ENCODE measurements around the gene PSKH1. TPM values are rescaled to one million over a fixed set of nuclear protein-coding genes. Genes with fewer than 3 reads are reported as not detected.
A peak's percentile ranks its signal among the peaks of the same experiment; 100 is the strongest.

The PSKH1 gene
- total and polyA plus RNA-seq, 5 experiments from 2014 or later, result 20.8 to 34.5 (median 26.6) TPM

DNA sequence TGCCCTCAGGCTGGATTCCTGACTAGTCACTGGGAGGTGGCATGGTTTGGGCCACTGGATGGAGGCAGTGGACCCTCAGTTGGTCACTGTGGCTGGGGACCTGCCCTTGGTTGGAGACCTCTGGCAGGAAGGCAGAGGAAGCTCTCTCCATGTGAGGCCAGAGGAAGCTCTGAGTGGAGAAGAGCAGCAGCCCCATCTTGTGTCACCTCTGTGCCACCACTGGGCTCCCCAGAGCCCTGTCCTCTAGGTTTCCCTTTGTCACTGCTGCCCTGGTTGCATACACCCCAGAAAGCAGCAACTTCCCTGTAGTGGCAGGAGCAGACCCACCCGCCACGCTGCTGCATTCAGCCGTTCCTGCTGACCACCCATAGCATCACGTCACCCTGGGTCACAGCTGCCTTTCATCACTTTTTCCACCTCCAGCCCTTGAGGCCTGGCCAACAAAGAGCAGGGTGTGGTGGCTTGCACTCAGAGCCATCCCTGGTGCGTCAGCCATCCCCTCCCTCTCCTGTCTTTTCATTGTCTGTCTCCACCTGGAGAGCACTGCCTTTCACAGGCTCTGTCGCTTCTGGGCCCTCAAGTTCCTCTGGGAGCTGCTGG lies 26.7 kb downstream of the PSKH1 start:
- POLR2A ChIA-PET, result interaction anchor here (1.6 kb wide), 1 partner anchor 16 kb away, joined by 4 read pairs; no protein-coding TSS in a partner anchor
- Mint-ChIP-seq H3K4me1 (peaks cover 27 to 47% (median 30%) of the 10 kb centered on the region in 4 donors), H3K4me3 (no peak overlapping the region), H3K9me3 (no peaks in the 10 kb centered on the region), H3K27ac (peak overlapping the region in 2 of 10 donors; percentile 29 to 51), H3K27me3 (no peaks in the 10 kb centered on the region), H3K36me3 (peaks cover 0 to 21% (median 0%) of the 10 kb centered on the region in 3 donors)
- DNase-seq (peak in 1 of 10 donors; percentile 31), ATAC-seq (no peak)

DNA sequence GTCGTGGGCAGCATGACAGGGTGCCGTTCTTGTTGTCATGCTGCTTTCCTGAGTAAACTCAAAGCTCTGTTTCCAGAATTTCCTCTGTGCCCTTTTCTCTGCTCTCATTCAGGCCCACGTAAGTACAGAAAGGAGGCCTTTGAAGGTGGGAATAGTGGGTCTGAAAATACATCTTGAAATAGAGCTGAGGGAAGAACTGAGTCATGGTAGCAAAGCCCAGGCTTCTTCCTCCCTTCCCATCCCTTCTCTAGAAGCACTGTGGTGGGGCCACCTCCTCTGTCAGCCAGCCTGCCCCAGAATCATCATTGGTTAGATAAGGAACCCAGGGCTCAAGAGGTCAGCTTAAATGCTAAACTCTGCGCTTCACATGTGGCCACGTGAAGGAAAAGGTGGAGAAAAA lies 29.2 kb downstream of the PSKH1 start:
- ATAC-seq, result no peak
- Mint-ChIP-seq H3K4me3 (no peak overlapping the region), H3K4me1 (peaks cover 14 to 32% (median 23%) of the 10 kb centered on the region in 4 donors), H3K27me3 (no peaks in the 10 kb centered on the region), H3K27ac (peak overlapping the region in 5 of 10 donors; percentile 22 to 44 (median 37)), H3K9me3 (no peaks in the 10 kb centered on the region), H3K36me3 (peaks cover 0 to 7% (median 0%) of the 10 kb centered on the region in 3 donors)
- DNase-seq, result no peak
- POLR2A ChIA-PET, result interaction anchor here (1.0 to 1.2 kb wide), 2 partner anchors 8 to 13 kb away, joined by 3 to 4 read pairs; no protein-coding TSS in a partner anchor

DNA sequence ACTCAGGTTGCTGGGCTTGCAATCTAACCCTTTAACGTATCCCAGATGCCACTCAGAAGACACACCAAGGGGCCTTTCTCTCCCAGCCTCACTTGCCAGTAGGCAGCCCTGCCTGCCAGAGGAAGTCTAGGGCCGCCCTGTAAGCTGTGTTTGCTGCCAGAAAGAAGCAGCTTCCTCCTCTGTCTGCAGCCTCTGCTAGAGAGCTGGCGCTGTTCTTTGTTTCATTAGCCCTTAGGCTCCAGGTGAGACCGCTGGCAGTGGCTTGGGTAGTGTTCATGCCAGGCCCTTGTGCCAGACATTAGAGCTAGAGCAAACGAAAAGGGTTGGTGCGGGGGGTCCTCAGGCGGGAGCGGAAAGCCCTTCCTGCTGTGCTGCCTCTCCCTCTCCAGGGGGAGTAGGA lies 29.7 kb downstream of the PSKH1 start:
- ATAC-seq (no peak), DNase-seq (no peak)
- Mint-ChIP-seq H3K9me3 (no peaks in the 10 kb centered on the region), H3K4me3 (no peak overlapping the region), H3K36me3 (peaks cover 0 to 3% (median 0%) of the 10 kb centered on the region in 3 donors), H3K27me3 (no peaks in the 10 kb centered on the region), H3K4me1 (peaks cover 9 to 26% (median 18%) of the 10 kb centered on the region in 4 donors), H3K27ac (peak overlapping the region in 1 of 10 donors; percentile 31)
- POLR2A ChIA-PET, result interaction anchor here (0.6 to 1.2 kb wide), 3 partner anchors 8 to 364 kb away, joined by 3 to 4 read pairs (median 3); no protein-coding TSS in a partner anchor

DNA sequence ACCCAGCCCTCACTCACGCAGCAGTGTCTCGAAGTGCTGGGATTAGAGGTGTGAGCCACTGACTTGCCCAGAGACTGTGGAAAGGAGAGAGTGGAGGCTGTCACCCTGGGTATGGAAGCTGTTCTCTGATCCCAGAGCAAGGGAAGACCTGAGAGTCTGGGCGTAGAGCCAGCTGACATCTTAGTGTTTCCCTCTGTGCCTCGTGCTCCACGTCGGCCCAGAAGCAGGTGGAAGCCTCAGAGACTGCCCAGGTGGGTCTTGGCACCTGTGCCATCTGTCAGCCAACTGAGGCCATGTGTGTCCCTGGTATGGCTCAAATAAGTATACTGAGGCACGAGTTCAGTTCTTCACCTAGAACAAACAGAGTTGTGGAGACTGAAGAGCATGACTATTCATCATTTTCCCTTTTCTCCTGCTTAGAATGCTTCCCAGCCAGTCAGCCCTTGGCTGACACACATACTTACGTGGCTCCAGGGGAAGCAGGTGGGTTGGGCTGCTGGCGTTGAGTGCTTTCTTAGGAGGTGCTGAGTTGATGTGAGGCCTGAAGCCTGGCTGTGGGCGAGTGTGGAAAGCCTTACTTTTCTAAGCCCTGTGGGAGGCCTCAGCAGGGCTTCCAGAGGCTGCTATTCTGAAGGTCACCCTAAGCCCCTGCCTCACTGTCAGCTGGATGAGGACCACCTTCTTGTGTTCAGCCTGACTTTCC lies 30.5 kb downstream of the PSKH1 start:
- Mint-ChIP-seq H3K27me3 (no peaks in the 10 kb centered on the region), H3K9me3 (no peaks in the 10 kb centered on the region), H3K36me3 (peaks cover 0 to 5% (median 0%) of the 10 kb centered on the region in 3 donors), H3K4me3 (no peak overlapping the region), H3K27ac (peak overlapping the region in 3 of 10 donors; percentile 17 to 31 (median 27)), H3K4me1 (peaks cover 14 to 23% (median 16%) of the 10 kb centered on the region in 4 donors)
- DNase-seq (no peak), ATAC-seq (no peak)
- POLR2A ChIA-PET, result interaction anchor here (0.6 to 1.4 kb wide), 2 partner anchors 12 to 364 kb away, joined by 3 to 8 read pairs; no protein-coding TSS in a partner anchor

DNA sequence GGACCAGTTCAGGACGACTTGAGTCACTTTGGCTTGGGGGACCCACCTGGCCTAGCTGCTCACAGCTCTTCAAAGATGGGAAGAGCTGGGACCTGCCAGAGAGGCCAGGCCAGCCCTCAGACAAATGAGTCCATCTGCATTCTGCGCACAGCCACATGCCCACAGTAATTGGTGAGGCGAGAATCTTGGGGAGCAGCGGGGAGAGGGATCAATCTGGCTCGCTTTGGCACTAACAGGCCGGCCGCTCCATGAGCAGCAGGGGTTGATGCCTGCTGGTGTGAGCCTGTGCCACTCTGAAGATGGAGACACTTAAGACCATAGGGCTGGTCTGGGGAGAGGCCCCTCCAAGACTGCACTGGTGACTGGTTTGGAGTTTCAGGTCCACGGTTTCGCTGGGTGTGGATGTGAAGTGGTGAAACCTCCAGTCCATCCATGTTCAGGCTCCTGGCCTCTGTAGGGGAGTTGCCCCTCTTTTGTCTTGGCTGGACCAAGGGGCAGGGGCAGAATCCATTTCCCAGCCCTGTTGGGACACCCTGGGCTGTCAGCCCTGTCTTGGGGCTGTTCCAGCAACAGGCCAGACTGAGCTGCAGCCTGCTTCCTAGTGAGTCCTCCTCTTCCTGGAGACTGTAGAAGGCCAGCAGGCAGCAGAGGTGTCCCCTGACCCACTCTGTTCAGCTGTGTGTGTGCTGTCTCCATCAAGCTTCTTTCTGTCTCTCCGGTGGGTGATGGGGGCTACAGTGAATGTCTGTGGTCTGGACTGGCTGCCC lies 31.3 kb downstream of the PSKH1 start:
- Mint-ChIP-seq H3K27ac (peak overlapping the region in 4 of 10 donors; percentile 4 to 49 (median 18)), H3K9me3 (no peaks in the 10 kb centered on the region), H3K36me3 (peaks cover 0 to 5% (median 0%) of the 10 kb centered on the region in 3 donors), H3K27me3 (no peaks in the 10 kb centered on the region), H3K4me1 (peaks cover 14 to 18% (median 16%) of the 10 kb centered on the region in 4 donors), H3K4me3 (no peak overlapping the region)
- no peak for DNase-seq
- ATAC-seq, result no peak
- POLR2A ChIA-PET, result interaction anchor here (0.5 to 1.4 kb wide), 3 partner anchors 11 to 29 kb away, joined by 3 to 8 read pairs (median 4); no protein-coding TSS in a partner anchor

DNA sequence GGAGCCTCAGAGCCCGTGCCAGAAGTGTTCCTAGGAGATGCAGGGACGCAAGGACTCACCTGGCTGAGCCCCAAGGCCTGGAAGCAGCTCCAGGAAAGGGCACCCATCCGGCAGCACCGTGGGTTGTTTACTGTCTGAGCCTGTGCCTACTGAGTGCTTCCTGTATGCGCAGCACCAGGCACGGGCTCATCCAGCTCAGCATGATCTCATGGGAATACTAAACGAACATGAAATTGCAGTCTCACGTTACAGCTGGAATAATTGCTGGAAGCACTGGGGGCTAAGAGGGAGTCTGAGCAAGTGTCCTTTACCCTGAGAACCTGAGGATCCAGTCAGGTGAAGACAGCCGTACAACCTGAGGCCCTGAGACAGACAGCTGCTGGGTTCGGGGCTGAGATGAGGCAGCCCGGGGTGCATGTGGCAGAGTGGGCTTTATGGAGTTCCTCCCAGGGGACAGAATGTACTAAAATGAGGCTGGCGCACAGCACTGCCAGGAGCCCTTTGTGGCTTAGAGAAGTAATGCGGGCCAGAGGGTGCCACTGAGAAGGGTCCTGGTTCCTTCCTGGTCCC lies 33.2 kb downstream of the PSKH1 start:
- Mint-ChIP-seq H3K4me1 (peaks cover 10 to 18% (median 15%) of the 10 kb centered on the region in 4 donors), H3K27ac (peak overlapping the region in 4 of 10 donors; percentile 33 to 69 (median 49)), H3K27me3 (no peaks in the 10 kb centered on the region), H3K36me3 (peaks cover 0 to 9% (median 0%) of the 10 kb centered on the region in 3 donors), H3K9me3 (no peaks in the 10 kb centered on the region), H3K4me3 (no peak overlapping the region)
- ATAC-seq, result no peak
- DNase-seq, result no peak
- POLR2A ChIA-PET, result interaction anchor here (0.9 to 1.0 kb wide), 2 partner anchors 9 to 66 kb away, joined by 3 to 6 read pairs; no protein-coding TSS in a partner anchor

DNA sequence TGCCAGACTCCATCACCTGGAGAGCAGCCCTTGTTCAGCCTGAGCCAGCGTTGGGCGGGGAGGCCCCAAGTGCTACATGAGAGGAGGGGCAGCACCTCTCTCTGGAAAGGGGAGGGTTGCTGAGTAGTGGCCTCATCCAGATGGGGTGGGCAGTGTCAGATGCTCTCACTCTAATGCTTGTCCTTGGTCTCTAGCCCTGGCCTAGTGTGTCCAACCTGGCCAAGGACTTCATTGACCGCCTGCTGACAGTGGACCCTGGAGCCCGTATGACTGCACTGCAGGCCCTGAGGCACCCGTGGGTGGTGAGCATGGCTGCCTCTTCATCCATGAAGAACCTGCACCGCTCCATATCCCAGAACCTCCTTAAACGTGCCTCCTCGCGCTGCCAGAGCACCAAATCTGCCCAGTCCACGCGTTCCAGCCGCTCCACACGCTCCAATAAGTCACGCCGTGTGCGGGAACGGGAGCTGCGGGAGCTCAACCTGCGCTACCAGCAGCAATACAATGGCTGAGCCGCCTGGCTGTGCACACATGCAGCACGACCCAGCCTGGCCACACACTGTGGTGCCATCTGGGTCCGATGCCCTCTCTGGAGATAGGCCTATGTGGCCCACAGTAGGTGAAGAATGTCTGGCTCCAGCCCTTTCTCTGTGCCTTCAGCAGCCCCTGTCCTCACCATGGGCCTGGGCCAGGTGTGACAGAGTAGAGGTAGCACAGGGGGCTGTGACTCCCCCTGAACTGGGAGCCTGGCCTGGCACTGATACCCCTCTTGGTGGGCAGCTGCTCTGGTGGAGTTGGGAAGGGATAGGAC lies 34.3 kb downstream of the PSKH1 start:
- no peaks in the 10 kb centered on the region for H3K27me3 Mint-ChIP-seq
- H3K27ac Mint-ChIP-seq, result peak overlapping the region in 1 of 10 donors; percentile 77
- ATAC-seq, result no peak
- H3K36me3 Mint-ChIP-seq, result peaks cover 0 to 9% (median 0%) of the 10 kb centered on the region in 3 donors
- POLR2A ChIA-PET, result interaction anchor here (0.6 to 1.5 kb wide), 3 partner anchors 9 to 84 kb away, joined by 4 to 5 read pairs (median 4); partner anchors contain the start of genes LCAT and PSMB10
- no peak for DNase-seq
- no peak overlapping the region for H3K4me3 Mint-ChIP-seq
- peaks cover 8 to 13% (median 10%) of the 10 kb centered on the region in 4 donors for H3K4me1 Mint-ChIP-seq
- H3K9me3 Mint-ChIP-seq, result no peaks in the 10 kb centered on the region

DNA sequence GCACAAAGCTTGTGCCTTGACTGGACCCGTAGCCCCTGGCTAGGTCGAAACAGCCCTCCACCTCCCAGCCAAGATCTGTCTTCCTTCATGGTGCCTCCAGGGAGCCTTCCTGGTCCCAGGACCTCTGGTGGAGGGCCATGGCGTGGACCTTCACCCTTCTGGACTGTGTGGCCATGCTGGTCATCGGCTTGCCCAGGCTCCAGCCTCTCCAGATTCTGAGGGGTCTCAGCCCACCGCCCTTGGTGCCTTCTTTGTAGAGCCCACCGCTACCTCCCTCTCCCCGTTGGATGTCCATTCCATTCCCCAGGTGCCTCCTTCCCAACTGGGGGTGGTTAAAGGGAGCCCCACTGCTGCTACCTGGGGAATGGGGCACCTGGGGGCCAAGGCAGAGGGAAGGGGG lies 35.1 kb downstream of the PSKH1 start:
- no peaks in the 10 kb centered on the region for H3K27me3 Mint-ChIP-seq
- no peaks in the 10 kb centered on the region for H3K9me3 Mint-ChIP-seq
- H3K36me3 Mint-ChIP-seq, result peaks cover 0 to 13% (median 0%) of the 10 kb centered on the region in 3 donors
- H3K4me1 Mint-ChIP-seq, result peaks cover 5 to 11% (median 8%) of the 10 kb centered on the region in 4 donors
- ATAC-seq, result peak in 1 of 2 donors; percentile 6
- no peak overlapping the region for H3K4me3 Mint-ChIP-seq
- no peak for DNase-seq
- peak overlapping the region in 6 of 10 donors; percentile 7 to 77 (median 52) for H3K27ac Mint-ChIP-seq
- POLR2A ChIA-PET, result interaction anchor here (0.6 to 1.5 kb wide), 8 partner anchors 8 to 407 kb away, joined by 3 to 5 read pairs (median 3); partner anchors contain the start of gene PSMB10

DNA sequence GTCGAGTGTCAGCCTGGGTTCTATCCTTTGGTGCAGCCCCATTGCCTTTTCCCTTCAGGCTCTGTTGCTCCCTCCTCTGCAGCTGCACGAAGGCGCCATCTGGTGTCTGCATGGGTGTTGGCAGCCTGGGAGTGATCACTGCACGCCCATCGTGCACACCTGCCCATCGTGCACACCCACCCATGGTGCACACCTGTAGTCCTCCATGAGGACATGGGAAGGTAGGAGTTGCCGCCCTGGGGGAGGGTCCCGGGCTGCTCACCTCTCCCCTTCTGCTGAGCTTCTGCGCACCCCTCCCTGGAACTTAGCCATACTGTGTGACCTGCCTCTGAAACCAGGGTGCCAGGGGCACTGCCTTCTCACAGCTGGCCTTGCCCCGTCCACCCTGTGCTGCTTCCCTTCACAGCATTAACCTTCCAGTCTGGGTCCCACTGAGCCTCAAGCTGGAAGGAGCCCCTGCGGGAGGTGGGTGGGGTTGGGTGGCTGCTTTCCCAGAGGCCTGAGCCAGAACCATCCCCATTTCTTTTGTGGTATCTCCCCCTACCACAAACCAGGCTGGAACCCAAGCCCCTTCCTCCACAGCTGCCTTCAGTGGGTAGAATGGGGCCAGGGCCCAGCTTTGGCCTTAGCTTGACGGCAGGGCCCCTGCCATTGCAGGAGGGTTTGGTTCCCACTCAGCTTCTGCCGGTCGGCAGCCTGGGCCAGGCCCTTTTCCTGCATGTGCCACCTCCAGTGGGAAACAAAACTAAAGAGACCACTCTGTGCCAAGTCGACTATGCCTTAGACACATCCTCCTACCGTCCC lies 35.7 kb downstream of the PSKH1 start:
- POLR2A ChIA-PET, result interaction anchor here (0.6 to 1.5 kb wide), 9 partner anchors 8 to 408 kb away, joined by 3 to 5 read pairs (median 3); partner anchors contain the start of gene PSMB10
- ATAC-seq (peak; percentile 90 to 91), DNase-seq (peak; percentile 54 to 85 (median 68))
- Mint-ChIP-seq H3K4me3 (no peak overlapping the region), H3K27ac (peak overlapping the region in 7 of 10 donors; percentile 6 to 63 (median 40)), H3K36me3 (peaks cover 0 to 19% (median 0%) of the 10 kb centered on the region in 3 donors), H3K4me1 (peaks cover 5 to 13% (median 10%) of the 10 kb centered on the region in 4 donors), H3K27me3 (no peaks in the 10 kb centered on the region), H3K9me3 (no peaks in the 10 kb centered on the region)

DNA sequence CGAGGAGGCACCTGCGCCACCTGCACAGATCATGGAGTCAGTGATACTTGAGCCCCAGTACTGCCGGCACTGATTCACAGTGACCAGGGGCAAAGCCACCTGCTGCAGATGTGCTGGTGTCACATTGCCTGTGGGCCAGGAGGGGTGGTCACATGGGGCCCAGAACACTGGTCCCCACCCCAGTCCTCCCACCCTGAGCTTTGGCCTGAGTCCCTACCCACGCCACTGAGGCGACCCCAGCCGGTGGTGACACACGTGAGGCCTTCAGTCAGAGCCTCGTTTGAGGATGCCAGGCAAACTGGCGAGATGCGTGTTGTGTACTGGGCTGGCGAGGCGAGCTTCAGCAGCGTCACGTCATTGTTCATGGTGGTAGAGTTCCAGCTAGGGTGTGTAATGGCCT lies 37.1 kb downstream of the PSKH1 start:
- no peak overlapping the region for H3K4me3 Mint-ChIP-seq
- peaks cover 0 to 33% (median 0%) of the 10 kb centered on the region in 3 donors for H3K36me3 Mint-ChIP-seq
- ATAC-seq (no peak), DNase-seq (no peak)
- H3K4me1 Mint-ChIP-seq, result peaks cover 11 to 26% (median 22%) of the 10 kb centered on the region in 4 donors
- POLR2A ChIA-PET, result interaction anchor here (1.1 kb wide), 1 partner anchor 8 kb away, joined by 3 read pairs; no protein-coding TSS in a partner anchor
- H3K27ac Mint-ChIP-seq, result peak overlapping the region in 3 of 10 donors; percentile 15 to 57 (median 40)
- no peaks in the 10 kb centered on the region for H3K9me3 Mint-ChIP-seq
- no peaks in the 10 kb centered on the region for H3K27me3 Mint-ChIP-seq

Measured in naive thymus-derived CD8-positive, alpha-beta T cell (primary cell).